Keratinocyte (primary cell): ENCODE data around the gene AGTRAP. TPM values are rescaled to one million over a fixed set of nuclear protein-coding genes. Genes with fewer than 3 reads are reported as not detected.

Experiments used
- DNase-seq: peaks from one replicate; pipeline ENCODE4 v3.0.0-alpha.2; 2011; ENCODE audit warnings: low read depth, missing footprints, low spot score
- FAIRE-seq: peaks from 2 replicates; lab custom pipeline; 2011; peaks lifted over from hg19 to GRCh38; lab: Jason Lieb, UNC
- H2AFZ ChIP-seq: 2 replicates; pipeline ENCODE4 v1.6.0; 2012; ENCODE audit warnings: low read length, control low read depth, inconsistent platforms; ENCODE audit not compliant: control insufficient read depth
- H3K27ac ChIP-seq: 2 replicates; pipeline ENCODE4 v1.5.1; 2011; ENCODE audit warnings: low read length; ENCODE audit not compliant: control insufficient read depth, insufficient read depth
- H3K27me3 ChIP-seq: 3 replicates; pipeline ENCODE4 v1.6.0; 2011; ENCODE audit warnings: low read length; ENCODE audit not compliant: control insufficient read depth, insufficient read depth; ENCODE audit errors: extremely low read depth
- H3K36me3 ChIP-seq, 2 experiments: 2 replicates in 1 of 2; 3 replicates in 1 of 2; pipeline ENCODE4 v1.5.1; 2011; ENCODE audit warnings: low read length in 2 of 2, mild to moderate bottlenecking in 1 of 2; ENCODE audit not compliant: control insufficient read depth in 2 of 2, insufficient read depth in 2 of 2; ENCODE audit errors: extremely low read depth in 1 of 2
- H3K4me1 ChIP-seq: 3 replicates; pipeline ENCODE4 v1.5.1; 2011; ENCODE audit warnings: low read length; ENCODE audit not compliant: control insufficient read depth, insufficient read depth; ENCODE audit errors: extremely low read depth
- H3K4me2 ChIP-seq: 3 replicates; pipeline ENCODE4 v1.6.0; 2011; ENCODE audit warnings: low read depth, low read length; ENCODE audit not compliant: control insufficient read depth, insufficient read depth; ENCODE audit errors: extremely low read depth
- H3K4me3 ChIP-seq, 3 experiments: fragments of 200-600 bp in 1 of 3; sonication (generic) in 1 of 3; 2 replicates in 2 of 3; 3 replicates in 1 of 3; pipeline ENCODE4 v1.5.1; 2011 to 2016; ENCODE audit warnings: low read length in 3 of 3, mild to moderate bottlenecking in 3 of 3, control low read depth in 2 of 3, inconsistent platforms in 1 of 3, low read depth in 1 of 3, mixed read lengths in 1 of 3, mixed run types in 1 of 3, moderate library complexity in 1 of 3; ENCODE audit not compliant: control insufficient read depth in 2 of 3, insufficient read depth in 2 of 3; ENCODE audit errors: extremely low read depth in 1 of 3
- H3K79me2 ChIP-seq: 2 replicates; pipeline ENCODE4 v1.6.0; 2012; ENCODE audit warnings: low read length; ENCODE audit not compliant: control insufficient read depth, insufficient read depth
- H3K9ac ChIP-seq: 3 replicates; pipeline ENCODE4 v1.6.0; 2011; ENCODE audit warnings: low read length; ENCODE audit not compliant: control insufficient read depth, insufficient read depth; ENCODE audit errors: extremely low read depth
- H3K9me1 ChIP-seq: 3 replicates; pipeline ENCODE4 v1.6.0; 2011; ENCODE audit warnings: low read length; ENCODE audit not compliant: control insufficient read depth, insufficient read depth; ENCODE audit errors: extremely low read depth
- H3K9me3 ChIP-seq: 2 replicates; pipeline ENCODE4 v1.5.1; 2012; ENCODE audit warnings: low read depth, low read length; ENCODE audit not compliant: control insufficient read depth
- H4K20me1 ChIP-seq: 3 replicates; pipeline ENCODE4 v1.6.0; 2011; ENCODE audit warnings: low read length; ENCODE audit not compliant: control insufficient read depth, insufficient read depth; ENCODE audit errors: extremely low read depth
- EZH2 ChIP-seq: IDR thresholded peaks from one replicate; pipeline ENCODE4 v1.6.1; 2012; ENCODE audit warnings: inconsistent platforms, mild to moderate bottlenecking, low read length, moderate library complexity
- dilution Hi-C: fragments of 300-500 bp; cut with MboI; formaldehyde crosslinking; loops from one replicate; pipeline ENCODE4 v1.7.0; 2020; ENCODE audit warnings: low sequenced_read_pairs; ENCODE audit not compliant: extremely low pct_ligation_motif_present
- polyA plus RNA-seq, 5 experiments: library from polyadenylated mRNA; depleted of rRNA in 3 of 5; stranded (reverse) in 3 of 5; stranded (forward) in 1 of 5; unstranded in 1 of 5; fragments of >200 nt; gene quantifications; 1 replicate in 1 of 5; 2 replicates in 3 of 5; 3 replicates in 1 of 5; pipeline versions ENCODE4 v1.2.1 to v1.2.3, GENCODE V29; 2011 to 2012; ENCODE audit warnings: missing spikeins in 2 of 5, low read depth in 1 of 5, low replicate concordance in 1 of 5
- TF ChIP-seq, protein P1 (sequence below), 3 experiments: IDR thresholded peaks in 1 of 3; conservative IDR thresholded peaks in 1 of 3; optimal IDR thresholded peaks in 1 of 3; 2 replicates in 2 of 3; 3 replicates in 1 of 3; pipeline versions ENCODE3 to v1.5.1; 2011; ENCODE audit warnings: low read length in 3 of 3, mild to moderate bottlenecking in 3 of 3, moderate library complexity in 2 of 3, control low read depth in 1 of 3, inconsistent platforms in 1 of 3; ENCODE audit not compliant: insufficient read depth in 2 of 3; ENCODE audit errors: extremely low read depth in 1 of 3

Gene AGTRAP
- polyA plus RNA-seq, 1 donor (not counting 4 experiments of a cell fraction or from before 2014, with no cell fraction given) = 36.7 TPM

DNA sequence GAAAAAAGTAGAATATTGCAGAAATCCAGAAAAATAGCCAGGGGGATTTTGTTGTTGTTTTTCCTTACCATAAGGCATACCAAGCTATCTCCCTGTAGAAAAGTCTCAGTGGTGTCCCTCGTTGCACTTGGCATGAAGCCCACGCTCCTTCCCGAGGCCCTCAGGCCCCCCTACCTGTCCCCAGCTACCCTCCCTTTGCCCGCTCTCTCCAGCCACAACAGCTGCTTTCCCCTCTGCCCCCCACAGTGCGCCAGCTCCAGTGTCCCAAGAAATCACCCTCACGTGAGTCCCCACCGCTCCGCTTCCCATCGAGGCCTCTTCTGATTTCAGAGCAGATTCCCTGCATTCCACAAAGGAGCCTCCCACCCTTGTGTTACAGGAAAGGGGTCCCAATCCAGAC lies 8.4 kb downstream of the AGTRAP start:
- dilution Hi-C loops = no loop called here
- no peak for DNase-seq
- Histone ChIP-seq H3K27me3 (no peaks in the 10 kb centered on the region), H3K9ac (no peak overlapping the region), H3K4me1 (peaks cover 13% of the 10 kb centered on the region), H3K9me3 (no peaks in the 10 kb centered on the region), H3K27ac (no peak overlapping the region), H4K20me1 (no peaks in the 10 kb centered on the region), H3K79me2 (peaks cover 7% of the 10 kb centered on the region), H2AFZ (no peak overlapping the region), H3K4me3 (no peak overlapping the region), H3K36me3 (peaks cover 12 to 35% of the 10 kb centered on the region in 2 experiments), H3K4me2 (no peak overlapping the region), H3K9me1 (no peaks in the 10 kb centered on the region)
- TF ChIP-seq, protein P1, sequence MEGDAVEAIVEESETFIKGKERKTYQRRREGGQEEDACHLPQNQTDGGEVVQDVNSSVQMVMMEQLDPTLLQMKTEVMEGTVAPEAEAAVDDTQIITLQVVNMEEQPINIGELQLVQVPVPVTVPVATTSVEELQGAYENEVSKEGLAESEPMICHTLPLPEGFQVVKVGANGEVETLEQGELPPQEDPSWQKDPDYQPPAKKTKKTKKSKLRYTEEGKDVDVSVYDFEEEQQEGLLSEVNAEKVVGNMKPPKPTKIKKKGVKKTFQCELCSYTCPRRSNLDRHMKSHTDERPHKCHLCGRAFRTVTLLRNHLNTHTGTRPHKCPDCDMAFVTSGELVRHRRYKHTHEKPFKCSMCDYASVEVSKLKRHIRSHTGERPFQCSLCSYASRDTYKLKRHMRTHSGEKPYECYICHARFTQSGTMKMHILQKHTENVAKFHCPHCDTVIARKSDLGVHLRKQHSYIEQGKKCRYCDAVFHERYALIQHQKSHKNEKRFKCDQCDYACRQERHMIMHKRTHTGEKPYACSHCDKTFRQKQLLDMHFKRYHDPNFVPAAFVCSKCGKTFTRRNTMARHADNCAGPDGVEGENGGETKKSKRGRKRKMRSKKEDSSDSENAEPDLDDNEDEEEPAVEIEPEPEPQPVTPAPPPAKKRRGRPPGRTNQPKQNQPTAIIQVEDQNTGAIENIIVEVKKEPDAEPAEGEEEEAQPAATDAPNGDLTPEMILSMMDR (optimal IDR thresholded peaks at IDR 0.05 in 1 of 3, IDR thresholded peaks at IDR 0.05 in 1 of 3, conservative IDR thresholded peaks at IDR 0.05 in 1 of 3; ENCODE audit: extremely low read depth in 1 of 3, insufficient read depth in 2 of 3, low read length in 3 of 3) = no peak
- TF ChIP-seq EZH2 = no peak
- no peak for FAIRE-seq

DNA sequence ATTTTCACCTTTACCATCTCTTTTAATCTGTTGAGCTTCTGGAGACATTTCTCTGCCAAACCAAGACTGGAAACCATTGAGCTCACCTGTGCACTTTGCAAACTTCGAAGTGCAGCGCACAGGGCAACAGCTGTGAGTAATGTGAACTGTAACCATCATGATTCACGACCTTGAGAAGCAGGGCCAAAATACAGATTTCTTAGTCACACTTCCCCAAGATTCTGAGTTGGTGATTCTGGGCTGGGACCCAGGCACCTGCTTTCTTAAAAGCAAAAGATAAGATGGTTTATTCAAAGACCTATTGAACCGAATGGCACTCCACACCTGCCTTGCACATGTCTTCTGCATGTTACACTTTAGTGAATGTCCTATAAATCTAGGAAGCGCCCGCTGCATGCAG lies 10.2 kb downstream of the AGTRAP start:
- Histone ChIP-seq H3K4me2 (no peak overlapping the region), H3K9me1 (no peaks in the 10 kb centered on the region), H4K20me1 (no peaks in the 10 kb centered on the region), H2AFZ (no peak overlapping the region), H3K27me3 (no peaks in the 10 kb centered on the region), H3K4me3 (no peak overlapping the region), H3K4me1 (peaks cover 6% of the 10 kb centered on the region), H3K9ac (no peak overlapping the region), H3K27ac (no peak overlapping the region), H3K9me3 (no peaks in the 10 kb centered on the region), H3K36me3 (peaks cover 15 to 49% of the 10 kb centered on the region in 2 experiments), H3K79me2 (peaks cover 1% of the 10 kb centered on the region)
- DNase-seq = no peak
- no peak for FAIRE-seq
- TF ChIP-seq EZH2 = no peak
- TF ChIP-seq, protein P1 (optimal IDR thresholded peaks at IDR 0.05 in 1 of 3, IDR thresholded peaks at IDR 0.05 in 1 of 3, conservative IDR thresholded peaks at IDR 0.05 in 1 of 3; ENCODE audit: extremely low read depth in 1 of 3, insufficient read depth in 2 of 3, low read length in 3 of 3) = no peak
- dilution Hi-C loops = no loop called here
